GM18517 (cell line): Measurements from ENCODE around the gene HSD17B3.
A peak's percentile ranks its signal among the peaks of the same experiment; 100 is the strongest.
"Not testable (repeated sequence)": the region's sequence is repeated elsewhere in the genome, so short reads cannot be mapped to it uniquely, and the experiment has no call there.

Experiments used
- ATAC-seq: cut with Tn5 transposase; IDR thresholded peaks from one replicate; pipeline ENCODE4 v1.9.1; 2021; ENCODE audit warnings: mild to moderate bottlenecking, moderate library complexity; ENCODE audit not compliant: unreplicated experiment

Gene HSD17B3

DNA sequence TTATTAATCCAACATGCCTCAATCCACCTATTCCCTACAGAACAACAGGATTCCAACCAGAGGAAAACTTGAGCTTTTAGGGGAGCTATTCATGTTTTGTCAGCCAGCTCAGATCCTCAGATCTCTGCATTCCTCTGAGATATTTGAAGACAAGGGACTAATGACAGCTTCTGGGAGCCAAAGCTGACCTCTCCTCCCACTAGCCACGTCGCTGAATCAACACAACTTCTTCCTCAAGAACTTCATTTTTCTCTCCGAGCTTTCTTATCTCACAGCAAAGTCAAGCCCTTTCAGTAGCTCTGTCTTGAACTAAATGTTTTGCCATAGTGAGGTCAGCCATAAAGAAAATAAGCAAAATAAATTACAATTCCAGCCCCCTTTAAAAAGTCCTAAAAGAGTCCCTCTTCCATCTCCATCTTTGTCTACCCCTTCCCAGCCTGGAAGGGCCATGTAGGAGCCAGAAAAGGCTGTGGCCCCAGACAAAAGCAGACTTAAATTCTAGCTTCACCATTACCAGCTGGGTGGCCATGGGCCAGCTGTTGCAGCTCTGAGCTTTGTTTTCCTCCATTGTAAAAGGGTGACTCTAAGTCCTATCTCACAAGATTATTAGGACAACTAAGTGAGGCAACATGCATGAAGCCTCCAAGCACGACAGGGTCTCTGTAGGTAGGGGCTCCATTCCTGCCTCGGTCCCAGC is 65.0 kb downstream of the HSD17B3 start:
- ATAC-seq, result no peak

DNA sequence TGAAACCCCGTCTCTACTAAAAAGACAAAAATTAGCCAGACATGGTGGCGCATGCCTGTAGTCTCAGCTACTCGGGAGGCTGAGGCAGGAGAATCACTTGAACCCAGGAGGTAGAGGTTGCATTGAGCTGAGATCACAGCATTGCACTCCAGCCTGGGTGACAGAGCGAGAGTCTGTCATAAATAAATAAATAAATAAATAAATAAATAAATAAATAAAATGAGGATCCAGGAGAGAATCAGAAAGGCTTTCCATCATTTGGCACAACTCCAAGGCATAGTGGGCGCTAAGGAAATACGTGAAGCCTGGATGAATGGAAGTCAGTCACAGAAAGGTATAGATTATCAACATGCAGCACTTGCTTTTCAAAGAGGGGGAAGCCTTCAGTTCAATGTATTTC is 65.6 kb downstream of the HSD17B3 start:
- ATAC-seq, result not testable (repeated sequence)

DNA sequence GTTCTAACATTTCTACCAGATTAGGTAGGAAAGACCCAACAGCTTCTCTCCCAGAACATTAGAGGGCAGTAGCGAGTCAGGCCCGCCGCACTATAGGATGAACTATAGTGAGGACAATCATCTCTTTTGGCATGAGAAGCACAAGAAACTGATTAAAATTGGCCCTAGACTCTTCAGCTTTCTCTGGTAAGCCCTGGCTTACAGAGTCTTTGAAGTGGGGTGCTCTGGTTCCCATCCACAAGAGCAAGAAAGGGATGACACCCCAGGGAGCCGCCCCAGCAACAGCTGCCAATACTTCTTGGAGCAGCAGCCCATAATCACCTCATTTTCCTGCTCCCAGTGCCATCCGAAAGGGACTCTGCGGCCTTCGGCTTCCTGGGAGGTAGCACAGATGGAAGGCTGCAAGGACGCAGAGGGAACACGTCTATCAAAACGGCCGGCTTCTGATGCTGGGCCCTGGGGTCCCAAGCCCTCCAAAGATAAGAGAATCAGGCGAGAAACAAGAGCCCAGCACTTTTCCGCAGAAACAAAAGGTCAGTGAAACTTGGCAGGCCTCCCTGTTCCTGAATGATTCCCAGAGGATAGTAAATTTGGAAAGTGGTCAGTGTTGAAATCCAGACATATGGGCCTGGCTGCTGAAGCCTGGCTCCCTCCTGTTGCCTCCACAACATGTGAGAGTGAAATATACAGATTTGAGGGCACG is 69.3 kb downstream of the HSD17B3 start:
- ATAC-seq, result no peak

DNA sequence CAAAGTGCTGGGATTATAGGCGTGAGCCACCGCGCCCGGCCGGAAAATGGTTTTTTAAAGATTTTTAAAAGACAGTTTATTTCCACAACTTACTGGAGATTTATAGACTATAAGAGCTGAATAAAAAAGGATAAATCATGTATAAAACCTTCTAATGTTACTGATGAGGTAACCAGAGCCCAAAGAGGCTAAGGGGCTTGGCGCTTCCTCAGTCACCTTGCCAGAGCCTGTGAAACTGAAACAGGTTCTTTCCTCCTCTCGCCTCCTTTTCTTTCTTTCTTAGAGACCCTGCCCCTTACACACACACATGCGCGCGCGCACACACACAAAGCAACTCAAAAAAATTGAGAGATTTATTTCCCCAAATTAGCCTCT is 69.8 kb downstream of the HSD17B3 start:
- no peak for ATAC-seq

DNA sequence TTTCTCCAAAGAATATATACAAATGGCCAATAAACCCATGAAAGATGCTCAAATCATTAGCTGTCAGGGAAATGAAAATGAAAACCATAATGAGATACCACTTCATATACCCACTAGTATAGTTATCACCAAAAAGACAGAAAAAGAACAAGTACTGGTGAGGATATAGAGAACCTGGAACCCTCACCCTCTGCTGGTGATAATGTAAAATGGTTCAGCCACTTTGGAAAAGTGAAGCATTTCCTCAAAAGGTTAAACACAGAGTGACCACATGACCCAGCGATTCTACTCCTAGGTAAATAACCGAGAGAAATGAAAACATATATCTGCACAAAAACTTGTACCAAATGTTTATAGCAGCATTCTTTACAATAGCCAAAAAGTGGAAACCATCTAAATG is 72.0 kb downstream of the HSD17B3 start:
- ATAC-seq, result no peak

DNA sequence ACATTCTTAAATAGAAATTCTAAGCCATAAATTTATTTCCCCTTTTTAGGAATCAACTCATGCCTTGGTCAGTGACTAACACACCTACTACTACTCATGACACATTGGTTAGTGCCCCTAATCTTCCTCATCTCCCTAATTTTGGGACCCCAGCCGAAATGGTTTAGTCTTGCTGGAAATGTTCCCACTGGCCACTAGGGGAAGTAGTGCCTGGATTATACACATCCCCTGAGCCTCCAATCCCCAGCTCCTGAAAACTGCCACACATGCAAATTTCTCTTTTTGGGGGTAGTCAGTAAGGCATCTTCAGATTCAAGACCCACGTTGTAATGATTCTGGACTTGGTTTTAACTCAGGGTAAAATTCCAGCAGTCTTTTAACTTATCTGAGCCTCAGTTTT is 79.8 kb downstream of the HSD17B3 start:
- ATAC-seq, result no peak

DNA sequence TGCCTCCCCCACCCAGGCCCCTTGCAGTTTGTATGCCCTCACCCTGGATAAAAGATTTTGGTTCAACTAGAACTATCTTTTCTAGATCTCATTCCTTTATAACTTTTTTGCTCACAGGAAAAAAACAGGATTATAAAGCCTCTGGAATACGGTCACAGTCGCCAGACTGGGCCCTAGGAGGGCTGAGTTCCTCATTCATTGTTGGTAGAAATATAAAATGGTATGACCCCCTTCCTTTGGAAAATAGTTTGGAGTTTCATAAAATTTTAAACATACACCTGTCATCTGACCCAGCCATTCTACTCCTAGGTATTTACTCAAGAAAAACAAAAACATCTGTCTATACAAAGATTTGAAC is 82.1 kb downstream of the HSD17B3 start:
- ATAC-seq, result no peak

DNA sequence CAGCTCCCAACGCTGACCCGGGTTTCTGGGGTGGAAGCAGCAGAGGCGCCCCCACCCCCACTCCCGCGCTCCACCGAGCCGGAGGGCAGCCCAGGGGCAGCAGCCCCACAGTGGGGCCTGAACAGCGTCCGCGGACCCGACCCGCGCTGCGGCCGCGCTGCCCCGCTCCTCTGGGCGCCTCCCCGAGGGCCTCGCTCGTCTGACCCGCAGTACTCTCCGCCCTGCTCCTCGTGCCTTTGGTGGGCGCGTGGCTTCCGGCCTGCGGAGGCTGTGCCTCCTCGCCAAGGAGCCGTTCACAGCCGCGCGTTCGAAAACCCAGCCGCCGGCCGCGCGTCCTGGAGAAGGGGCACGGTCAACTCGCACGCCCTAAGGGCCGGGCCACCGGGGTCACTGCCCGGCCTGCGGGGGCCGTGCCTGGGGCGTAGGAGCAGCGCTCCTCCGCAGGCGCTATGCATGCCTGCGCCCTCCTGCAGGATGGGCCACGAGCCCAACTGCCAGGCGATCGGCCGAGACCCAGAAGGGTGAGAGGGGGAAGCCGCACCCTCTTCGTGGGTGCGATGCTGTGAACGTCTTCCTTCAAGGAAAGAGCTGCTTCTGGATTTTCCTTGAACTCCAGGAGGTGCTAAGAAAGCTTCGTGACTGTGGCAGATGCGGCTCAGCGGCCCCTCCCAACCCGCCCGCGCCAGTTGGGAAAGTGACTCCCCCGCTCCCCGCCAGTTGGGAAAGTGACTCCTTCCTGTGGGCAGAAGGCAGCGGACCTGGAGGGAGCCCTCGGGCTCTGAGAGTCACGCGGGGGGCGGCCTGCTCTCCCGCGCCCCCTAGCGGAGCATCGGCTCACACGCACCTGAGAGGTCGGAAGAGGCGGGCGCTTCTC is 82.7 kb downstream of the HSD17B3 start:
- ATAC-seq, result no peak

DNA sequence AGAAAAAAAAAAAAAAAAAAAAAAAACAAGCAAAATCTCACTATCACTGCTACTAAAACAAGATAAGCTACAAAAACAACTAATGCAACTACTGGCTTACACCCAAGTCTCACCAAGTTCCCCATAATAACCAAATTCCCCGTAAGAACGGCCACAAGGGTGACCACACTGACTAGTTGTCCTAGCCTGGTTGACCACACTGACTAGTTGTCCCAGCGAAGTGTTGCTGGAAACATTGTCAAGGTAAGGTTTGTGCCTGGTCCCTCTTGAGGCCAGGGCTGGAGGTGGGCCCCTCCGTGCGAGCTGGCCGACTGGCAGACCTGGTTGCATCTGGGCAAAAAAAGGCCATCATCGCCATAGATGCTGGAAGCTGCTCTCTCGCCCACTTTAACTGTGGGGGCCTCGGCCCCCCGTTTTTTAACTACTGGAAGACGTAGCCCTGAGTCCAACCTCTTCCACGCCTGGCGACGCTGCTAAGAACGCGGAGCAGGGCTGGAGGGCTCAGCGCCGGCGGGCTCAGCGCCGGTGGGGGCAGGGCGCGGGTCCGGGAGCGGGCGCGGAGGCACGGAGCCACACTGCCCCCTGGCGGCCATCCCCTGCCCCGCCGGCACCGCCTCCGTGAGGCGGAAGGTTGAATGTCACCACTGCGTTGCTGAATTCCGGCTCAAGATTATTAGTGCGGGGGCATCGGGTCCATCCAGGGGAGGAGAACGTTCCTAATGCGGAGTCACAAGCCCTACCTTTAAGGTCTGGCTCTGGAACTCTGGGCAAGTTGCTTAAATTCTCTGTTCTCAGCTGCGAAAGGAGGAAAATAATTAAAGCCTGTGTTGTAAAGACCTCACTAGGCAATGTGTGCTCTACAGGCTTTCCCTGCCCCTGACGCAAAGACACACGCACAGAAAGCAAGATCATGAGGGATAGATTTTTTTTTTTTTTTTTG is 84.0 kb downstream of the HSD17B3 start:
- ATAC-seq, result peak; percentile 56

DNA sequence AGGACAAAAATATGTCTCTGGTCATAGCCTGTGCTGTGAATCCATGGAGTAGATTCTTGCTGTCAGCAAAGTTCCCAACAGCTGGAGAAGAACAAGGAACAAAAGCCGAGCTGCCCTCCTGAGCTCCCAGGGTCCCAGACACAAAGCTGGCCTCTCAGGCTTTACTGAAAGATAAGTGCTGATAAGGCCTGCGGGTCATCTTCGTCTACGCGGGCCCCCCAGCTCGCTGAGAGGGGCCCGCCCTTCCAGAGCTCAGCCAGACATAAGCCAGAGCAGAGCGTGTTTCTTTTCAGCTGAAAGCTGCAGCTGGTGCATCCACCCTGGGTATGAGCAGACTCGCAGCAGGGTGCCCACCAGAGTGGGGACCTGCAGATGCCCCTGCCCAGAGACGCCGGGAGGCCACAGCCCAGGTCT is 84.7 kb downstream of the HSD17B3 start:
- no peak for ATAC-seq

DNA sequence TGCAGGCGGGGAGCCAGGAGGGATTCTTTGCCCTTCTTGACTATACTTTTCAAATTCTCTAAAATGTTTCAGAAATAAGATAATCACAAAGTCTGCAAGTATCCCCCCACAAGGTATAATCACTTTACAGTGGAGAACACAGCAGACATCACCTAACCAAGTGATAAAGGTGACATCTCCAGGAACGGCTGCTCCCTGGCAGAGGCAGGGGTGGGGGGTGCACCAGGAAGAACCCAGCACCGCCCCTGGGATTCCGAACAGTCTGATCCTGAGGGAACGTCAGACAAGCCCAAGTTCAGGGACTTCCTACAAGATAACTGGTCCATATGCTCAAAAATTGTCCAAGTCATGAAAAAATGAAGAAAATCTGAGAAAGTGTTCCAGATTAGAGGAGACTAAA is 85.4 kb downstream of the HSD17B3 start:
- no peak for ATAC-seq

DNA sequence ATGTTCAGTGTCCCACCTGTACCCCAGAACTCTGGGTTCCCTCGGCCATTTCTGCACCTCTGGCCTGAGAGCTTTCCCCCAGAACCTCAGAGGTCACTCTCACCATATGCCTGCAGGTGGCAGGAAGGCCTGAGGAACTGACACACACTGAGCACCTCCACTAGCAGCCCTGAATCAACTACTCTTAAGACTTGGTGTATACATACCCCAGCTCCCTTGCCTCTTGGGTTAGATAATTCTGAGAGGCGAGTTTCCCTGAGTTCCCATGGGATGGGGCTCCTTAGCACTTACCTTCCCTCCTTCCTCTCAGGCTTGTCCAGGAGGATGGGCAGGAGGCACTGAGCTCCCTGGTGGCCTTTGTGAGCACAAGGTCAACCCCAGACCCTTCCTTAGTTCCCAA is 86.1 kb downstream of the HSD17B3 start:
- no peak for ATAC-seq

DNA sequence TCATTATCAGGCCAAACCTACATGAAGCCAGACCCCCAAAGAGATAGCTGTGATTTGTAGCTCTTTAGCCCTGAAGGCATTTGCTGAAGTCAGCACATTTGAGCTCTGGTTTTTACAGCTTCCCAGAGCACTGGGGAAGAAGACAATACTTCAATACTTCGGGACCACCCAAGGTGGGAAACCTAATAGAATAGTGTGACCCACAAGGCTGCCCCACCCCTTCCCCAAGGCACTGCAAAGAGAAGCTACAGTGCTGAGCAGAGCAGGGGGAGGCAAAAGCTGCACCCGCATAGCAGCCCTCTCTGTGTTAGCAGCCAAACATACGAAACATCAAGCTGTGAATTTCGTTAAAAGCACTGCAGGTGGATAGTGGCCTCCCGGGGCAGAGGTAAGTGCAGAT is 87.3 kb downstream of the HSD17B3 start:
- no peak for ATAC-seq

DNA sequence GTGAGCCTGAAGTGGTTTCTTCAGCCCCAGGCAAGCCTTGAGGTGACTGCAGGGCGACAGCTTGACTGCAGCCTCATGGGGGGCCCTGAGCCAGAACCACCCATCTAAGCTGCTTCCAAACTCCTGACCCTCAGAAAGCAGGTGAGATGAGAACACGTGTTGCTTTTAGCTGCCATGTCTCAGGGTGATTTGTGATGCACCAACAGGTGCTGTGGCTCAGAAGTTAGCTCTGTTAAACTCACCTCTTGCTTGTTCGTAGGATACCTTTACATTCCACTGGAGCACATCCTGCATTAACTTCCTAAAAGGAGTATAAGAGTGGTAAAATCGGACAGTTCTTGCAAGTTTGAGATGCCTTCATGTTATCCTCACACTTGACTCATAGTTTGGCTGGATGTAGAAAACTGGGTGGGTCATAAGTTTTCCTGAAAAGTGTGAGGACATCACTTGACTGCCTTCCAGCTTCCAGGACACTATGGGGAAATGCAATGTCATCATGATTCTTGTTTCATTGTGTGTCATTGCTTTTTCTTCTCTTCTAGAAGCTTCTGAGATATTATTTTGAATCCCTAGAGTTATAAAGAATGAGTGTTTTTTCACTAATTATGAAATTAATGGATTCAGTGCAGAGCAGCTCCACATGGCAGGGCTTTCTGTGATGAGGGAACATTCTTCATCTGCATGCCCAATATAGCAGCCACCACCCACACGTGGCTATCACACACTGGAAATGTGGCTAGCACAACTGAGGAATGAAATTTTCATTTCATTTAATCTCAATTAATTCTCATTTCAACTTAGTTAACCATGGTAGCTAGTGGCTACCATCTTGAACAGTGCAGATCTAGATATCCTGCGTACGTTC is 92.3 kb downstream of the HSD17B3 start:
- no peak for ATAC-seq

DNA sequence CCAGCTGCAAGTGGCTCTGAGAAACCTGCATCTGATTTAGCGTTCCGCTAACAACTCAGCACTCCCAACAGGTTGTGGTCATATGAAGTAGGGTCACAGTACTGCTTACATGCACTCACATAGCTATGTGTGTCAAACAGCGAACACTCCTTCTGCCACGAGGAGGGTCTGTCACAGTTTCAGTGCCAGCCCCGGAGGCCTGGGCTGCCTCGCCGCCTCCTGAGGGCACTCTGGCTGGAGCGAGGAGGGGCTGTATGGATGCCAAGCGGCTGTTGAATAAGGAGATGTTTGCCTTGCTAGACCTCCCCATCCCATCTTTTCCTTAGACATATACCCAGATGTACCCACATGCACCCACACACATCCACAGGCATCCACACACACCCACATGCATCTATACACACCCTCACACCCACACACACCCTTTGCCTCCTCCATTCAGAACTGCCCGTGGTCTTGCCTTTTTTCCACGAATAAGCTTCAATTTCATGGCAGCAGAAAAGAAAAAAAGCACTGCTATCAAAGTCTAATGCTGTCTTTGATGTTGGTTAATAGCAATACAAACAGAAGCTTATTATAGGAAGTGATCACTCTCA is 95.7 kb downstream of the HSD17B3 start:
- ATAC-seq, result no peak

DNA sequence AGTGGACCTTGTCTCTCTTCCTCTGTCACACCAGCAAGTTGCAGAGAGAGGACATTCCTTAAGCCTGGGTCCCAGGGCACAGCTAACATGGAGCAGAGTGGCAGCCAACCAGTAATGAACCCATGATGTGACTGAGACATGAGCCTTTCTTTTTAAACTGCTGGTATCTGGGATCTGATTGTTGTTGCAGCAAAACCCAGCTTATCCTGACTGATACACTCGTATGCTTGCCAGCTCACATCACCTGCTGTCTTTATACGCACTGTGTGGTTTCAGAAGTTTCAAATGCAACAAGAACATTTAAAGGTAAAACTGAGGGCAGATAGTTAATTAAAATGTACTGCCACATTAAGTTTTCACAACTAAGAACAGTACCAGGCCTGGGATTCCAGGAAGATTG is 97.1 kb downstream of the HSD17B3 start:
- no peak for ATAC-seq

DNA sequence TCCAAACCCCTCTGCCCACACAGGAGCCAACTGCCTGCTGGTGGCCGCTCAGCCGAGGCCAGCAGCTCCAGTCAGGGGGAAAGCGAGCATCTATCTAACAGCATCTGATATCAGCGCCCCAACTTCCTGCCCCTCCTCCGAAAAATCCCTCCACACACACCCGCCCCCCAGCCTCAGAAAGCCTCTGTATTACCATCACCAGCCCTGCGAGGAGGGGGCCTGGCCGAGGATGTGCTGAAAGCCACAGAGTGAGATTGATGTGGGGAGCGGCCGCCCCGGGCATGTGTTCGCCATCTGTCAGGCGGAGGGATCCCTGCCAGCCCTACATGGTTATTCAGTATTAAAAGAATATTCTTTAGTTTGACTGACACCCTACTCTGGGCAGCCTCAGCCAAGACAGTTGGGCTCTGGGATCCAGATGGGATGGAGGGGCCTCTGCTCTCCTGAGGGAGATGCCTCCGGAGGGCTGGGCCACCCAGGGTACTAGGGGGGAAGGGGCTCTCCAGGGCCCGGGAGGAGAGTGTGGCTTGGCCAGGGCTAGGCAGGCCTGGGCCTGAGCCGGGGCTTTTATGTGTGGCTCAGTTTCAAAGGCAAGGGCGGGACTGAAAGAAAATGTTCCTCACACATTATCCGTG is 98.0 kb downstream of the HSD17B3 start:
- ATAC-seq, result no peak

DNA sequence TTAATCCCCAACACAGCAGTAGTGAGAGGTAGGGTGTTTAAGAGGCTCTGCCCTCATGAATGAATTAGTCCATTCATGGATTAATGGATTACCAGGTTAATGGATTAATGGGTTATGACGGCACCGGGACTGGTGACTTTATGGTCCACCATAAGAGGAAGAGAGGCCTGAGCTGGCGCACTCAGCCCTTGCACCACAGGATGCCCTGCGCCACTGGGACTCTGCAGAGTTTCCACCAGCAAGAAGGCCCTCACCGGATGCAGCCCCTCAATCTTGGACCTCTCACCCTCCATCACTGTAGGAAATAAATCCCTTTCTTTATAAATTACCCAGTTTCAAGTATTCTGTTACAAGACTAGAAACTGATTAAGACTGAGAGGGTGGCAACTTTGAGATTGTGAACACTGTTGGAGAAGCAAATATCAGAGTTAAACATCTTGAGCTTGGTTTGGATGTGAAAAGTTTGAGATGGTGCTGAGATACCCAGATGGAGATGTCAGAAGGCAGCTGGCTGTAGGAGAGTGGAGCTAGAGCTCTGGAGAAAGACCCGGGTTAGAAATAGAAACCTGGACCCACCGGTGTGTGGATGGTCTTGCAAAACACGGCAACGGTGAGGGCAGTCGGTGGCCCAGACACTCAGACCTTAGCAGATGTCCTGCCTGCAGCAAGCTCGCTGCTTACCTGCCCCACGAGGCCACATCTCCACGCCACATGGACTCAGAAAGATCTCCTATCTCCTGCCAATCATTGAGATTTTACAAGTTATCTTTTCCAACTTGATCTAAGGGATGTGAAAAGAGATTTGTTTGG is 98.8 kb downstream of the HSD17B3 start:
- no peak for ATAC-seq
